Liver (tissue), 9 donors: ENCODE results near the gene ARFRP1. TPM values are rescaled to one million over a fixed set of nuclear protein-coding genes. Genes with fewer than 3 reads are reported as not detected.

Experiments used
- DNase-seq: peaks from one replicate; pipeline ENCODE4 v3.0.0-alpha.2; 2017; ENCODE audit warnings: low spot score
- H3K27ac ChIP-seq, 2 donors: one replicate each; pipeline ENCODE4 v1.7.0; 2013; ENCODE audit warnings: inconsistent platforms in 2 of 2, low read length in 2 of 2, control low read depth in 1 of 2, low read depth in 1 of 2, mild to moderate bottlenecking in 1 of 2
- H3K27me3 ChIP-seq, 4 donors: one replicate each; pipeline versions ENCODE4 v1.6.1 to v1.7.0; 2013; ENCODE audit warnings: low read length in 3 of 4, inconsistent platforms in 1 of 4, mild to moderate bottlenecking in 1 of 4, moderate library complexity in 1 of 4; ENCODE audit not compliant: control insufficient read depth in 4 of 4, insufficient read depth in 4 of 4
- H3K36me3 ChIP-seq, 4 donors: one replicate each; pipeline versions ENCODE4 v1.6.1 to v1.7.0; 2013; ENCODE audit warnings: low read length in 3 of 4, mild to moderate bottlenecking in 3 of 4, low read depth in 1 of 4, moderate library complexity in 1 of 4; ENCODE audit not compliant: control insufficient read depth in 4 of 4, insufficient read depth in 3 of 4
- H3K4me1 ChIP-seq, 4 donors: one replicate each; pipeline versions ENCODE4 v1.6.1 to v1.7.0; 2013; ENCODE audit warnings: low read length in 3 of 4, mild to moderate bottlenecking in 3 of 4, moderate library complexity in 1 of 4; ENCODE audit not compliant: control insufficient read depth in 4 of 4, insufficient read depth in 4 of 4
- H3K4me3 ChIP-seq, 3 donors: one replicate each; pipeline versions ENCODE4 v1.6.1 to v1.7.0; 2013; ENCODE audit warnings: low read length in 3 of 3, control low read depth in 1 of 3, low read depth in 1 of 3, mild to moderate bottlenecking in 1 of 3
- H3K9ac ChIP-seq, 2 donors: one replicate each; pipeline ENCODE4 v1.7.0; 2013; ENCODE audit warnings: low read length in 2 of 2, mild to moderate bottlenecking in 2 of 2, moderate library complexity in 2 of 2, control low read depth in 1 of 2, low read depth in 1 of 2
- H3K9me3 ChIP-seq, 4 donors: one replicate each; pipeline versions ENCODE4 v1.6.1 to v1.7.0; 2013; ENCODE audit warnings: low read length in 3 of 4; ENCODE audit not compliant: control insufficient read depth in 4 of 4
- FOXA1 ChIP-seq: IDR thresholded peaks from 2 replicates; pipeline ENCODE4 v1.6.1; 2016; ENCODE audit warnings: antibody characterized with exemption
- FOXA2 ChIP-seq: IDR thresholded peaks from 2 replicates; pipeline ENCODE4 v1.6.1; 2016; ENCODE audit warnings: antibody characterized with exemption
- GABPA ChIP-seq, 2 donors: IDR thresholded peaks in 1 of 2; conservative IDR thresholded peaks in 1 of 2; 2 replicates each; pipeline ENCODE4 v1.6.1; 2016; ENCODE audit warnings: antibody characterized with exemption in 2 of 2, mild to moderate bottlenecking in 1 of 2, moderate library complexity in 1 of 2
- HNF4G ChIP-seq: IDR thresholded peaks from 2 replicates; pipeline ENCODE4 v1.6.1; 2016; ENCODE audit warnings: antibody characterized with exemption
- JUND ChIP-seq, 2 donors: IDR thresholded peaks; 2 replicates each; pipeline ENCODE4 v1.6.1; 2016; ENCODE audit warnings: antibody characterized with exemption in 2 of 2
- RAD21 ChIP-seq, 2 donors: IDR thresholded peaks; 2 replicates each; pipeline ENCODE4 v1.6.1; 2016; ENCODE audit warnings: antibody characterized with exemption in 2 of 2, mild to moderate bottlenecking in 2 of 2
- RXRA ChIP-seq, 2 donors: IDR thresholded peaks; 2 replicates each; pipeline ENCODE4 v1.6.1; 2017 to 2018; ENCODE audit warnings: antibody characterized with exemption in 2 of 2, mild to moderate bottlenecking in 1 of 2
- SP1 ChIP-seq: IDR thresholded peaks from 2 replicates; pipeline ENCODE4 v1.6.1; 2018; ENCODE audit warnings: antibody characterized with exemption, mild to moderate bottlenecking
- TAF1 ChIP-seq: conservative IDR thresholded peaks from 2 replicates; pipeline ENCODE4 v1.6.1; 2016; ENCODE audit warnings: antibody characterized with exemption, mild to moderate bottlenecking
- WGBS: extraction: QIAGEN DNeasy Blood & Tissue Kit; methylation state at CpG from one replicate; pipeline ENCODE4 v1.1.7; 2013; 5-methylcytosine and 5-hydroxymethylcytosine counted together
- polyA plus RNA-seq, 2 donors: library from polyadenylated mRNA; stranded (reverse) in 1 of 2; unstranded in 1 of 2; fragments of 200-250 nt in 1 of 2; fragments of >200 nt in 1 of 2; fragmentation: Nextera tagmentation in 1 of 2; extraction: Ambion mirVana in 1 of 2; gene quantifications; one replicate each; pipeline versions ENCODE4 v1.2.1 to v1.2.3, GENCODE V29; 2013 to 2015
- total RNA-seq, 2 donors: library from RNA; depleted of rRNA; stranded (reverse); fragments of >200 nt; gene quantifications; one replicate each; pipeline ENCODE4 v1.2.3, GENCODE V29; 2014
- TF ChIP-seq, protein P1 (sequence below): IDR thresholded peaks from 2 replicates; pipeline ENCODE4 v1.6.1; 2016; ENCODE audit warnings: antibody characterized with exemption
- TF ChIP-seq, protein P2 (sequence below): IDR thresholded peaks from 2 replicates; pipeline ENCODE4 v1.6.1; 2016; ENCODE audit warnings: antibody characterized with exemption, mild to moderate bottlenecking
- TF ChIP-seq, protein P3 (sequence below): IDR thresholded peaks from 2 replicates; pipeline ENCODE4 v1.6.1; 2016; ENCODE audit warnings: antibody characterized with exemption
- TF ChIP-seq, protein P4 (sequence below): fragments of 150-350 bp; IDR thresholded peaks from 2 replicates; pipeline ENCODE4 v1.5.1; 2017; ENCODE audit warnings: improper control_type of control experiment, low read depth, low read length; ENCODE audit not compliant: missing input control
- donor health status: healthy.
- donor health status: healthy.
- donor health status: healthy.
- donor health status: healthy.
- donor health status: healthy.

The ARFRP1 gene
- total and polyA plus RNA-seq, 4 donors = 14.2 to 26.9 (median 20.5) TPM

DNA sequence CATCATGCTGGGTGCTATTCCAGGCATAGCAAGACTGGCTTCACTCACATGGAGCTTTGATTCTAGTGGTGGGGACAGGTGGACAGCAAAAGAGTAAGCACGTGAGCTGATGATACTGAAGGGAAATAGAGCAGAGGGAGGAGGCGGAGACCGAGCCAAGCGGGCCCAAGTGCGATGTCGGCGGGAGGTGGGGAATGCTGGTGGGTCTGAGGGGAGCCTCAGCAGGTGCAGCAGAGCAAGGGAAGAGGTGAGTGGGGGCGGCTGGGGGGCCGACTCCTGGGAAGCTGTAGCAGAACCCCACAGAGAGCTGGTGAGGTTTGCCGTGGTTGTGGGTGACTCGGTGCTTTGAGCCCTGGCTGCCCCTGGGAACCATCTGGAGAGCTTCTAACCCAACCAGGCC lies 39.4 kb downstream of the ARFRP1 start:
- WGBS = 97% methylated on average over 11 of the region's 11 CpGs
- Histone ChIP-seq H3K9ac (no peak overlapping the region), H3K36me3 (peaks cover 6 to 33% (median 12%) of the 10 kb centered on the region in 4 donors), H3K27me3 (no peaks in the 10 kb centered on the region), H3K9me3 (no peaks in the 10 kb centered on the region), H3K4me1 (no peaks in the 10 kb centered on the region), H3K27ac (no peak overlapping the region), H3K4me3 (no peak overlapping the region)
- no peak for TF ChIP-seq FOXA2
- no peak for TF ChIP-seq RAD21 (IDR thresholded peaks at IDR 0.05)
- TF ChIP-seq, protein P1, sequence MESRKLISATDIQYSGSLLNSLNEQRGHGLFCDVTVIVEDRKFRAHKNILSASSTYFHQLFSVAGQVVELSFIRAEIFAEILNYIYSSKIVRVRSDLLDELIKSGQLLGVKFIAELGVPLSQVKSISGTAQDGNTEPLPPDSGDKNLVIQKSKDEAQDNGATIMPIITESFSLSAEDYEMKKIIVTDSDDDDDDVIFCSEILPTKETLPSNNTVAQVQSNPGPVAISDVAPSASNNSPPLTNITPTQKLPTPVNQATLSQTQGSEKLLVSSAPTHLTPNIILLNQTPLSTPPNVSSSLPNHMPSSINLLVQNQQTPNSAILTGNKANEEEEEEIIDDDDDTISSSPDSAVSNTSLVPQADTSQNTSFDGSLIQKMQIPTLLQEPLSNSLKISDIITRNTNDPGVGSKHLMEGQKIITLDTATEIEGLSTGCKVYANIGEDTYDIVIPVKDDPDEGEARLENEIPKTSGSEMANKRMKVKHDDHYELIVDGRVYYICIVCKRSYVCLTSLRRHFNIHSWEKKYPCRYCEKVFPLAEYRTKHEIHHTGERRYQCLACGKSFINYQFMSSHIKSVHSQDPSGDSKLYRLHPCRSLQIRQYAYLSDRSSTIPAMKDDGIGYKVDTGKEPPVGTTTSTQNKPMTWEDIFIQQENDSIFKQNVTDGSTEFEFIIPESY = no peak
- no peak for TF ChIP-seq SP1
- TF ChIP-seq FOXA1 = no peak
- TF ChIP-seq, protein P2, sequence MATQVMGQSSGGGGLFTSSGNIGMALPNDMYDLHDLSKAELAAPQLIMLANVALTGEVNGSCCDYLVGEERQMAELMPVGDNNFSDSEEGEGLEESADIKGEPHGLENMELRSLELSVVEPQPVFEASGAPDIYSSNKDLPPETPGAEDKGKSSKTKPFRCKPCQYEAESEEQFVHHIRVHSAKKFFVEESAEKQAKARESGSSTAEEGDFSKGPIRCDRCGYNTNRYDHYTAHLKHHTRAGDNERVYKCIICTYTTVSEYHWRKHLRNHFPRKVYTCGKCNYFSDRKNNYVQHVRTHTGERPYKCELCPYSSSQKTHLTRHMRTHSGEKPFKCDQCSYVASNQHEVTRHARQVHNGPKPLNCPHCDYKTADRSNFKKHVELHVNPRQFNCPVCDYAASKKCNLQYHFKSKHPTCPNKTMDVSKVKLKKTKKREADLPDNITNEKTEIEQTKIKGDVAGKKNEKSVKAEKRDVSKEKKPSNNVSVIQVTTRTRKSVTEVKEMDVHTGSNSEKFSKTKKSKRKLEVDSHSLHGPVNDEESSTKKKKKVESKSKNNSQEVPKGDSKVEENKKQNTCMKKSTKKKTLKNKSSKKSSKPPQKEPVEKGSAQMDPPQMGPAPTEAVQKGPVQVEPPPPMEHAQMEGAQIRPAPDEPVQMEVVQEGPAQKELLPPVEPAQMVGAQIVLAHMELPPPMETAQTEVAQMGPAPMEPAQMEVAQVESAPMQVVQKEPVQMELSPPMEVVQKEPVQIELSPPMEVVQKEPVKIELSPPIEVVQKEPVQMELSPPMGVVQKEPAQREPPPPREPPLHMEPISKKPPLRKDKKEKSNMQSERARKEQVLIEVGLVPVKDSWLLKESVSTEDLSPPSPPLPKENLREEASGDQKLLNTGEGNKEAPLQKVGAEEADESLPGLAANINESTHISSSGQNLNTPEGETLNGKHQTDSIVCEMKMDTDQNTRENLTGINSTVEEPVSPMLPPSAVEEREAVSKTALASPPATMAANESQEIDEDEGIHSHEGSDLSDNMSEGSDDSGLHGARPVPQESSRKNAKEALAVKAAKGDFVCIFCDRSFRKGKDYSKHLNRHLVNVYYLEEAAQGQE = no peak
- TF ChIP-seq, protein P3, sequence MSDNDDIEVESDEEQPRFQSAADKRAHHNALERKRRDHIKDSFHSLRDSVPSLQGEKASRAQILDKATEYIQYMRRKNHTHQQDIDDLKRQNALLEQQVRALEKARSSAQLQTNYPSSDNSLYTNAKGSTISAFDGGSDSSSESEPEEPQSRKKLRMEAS = no peak
- no peak for TF ChIP-seq JUND (IDR thresholded peaks at IDR 0.05)
- TF ChIP-seq GABPA (IDR thresholded peaks at IDR 0.05 in 1 of 2, conservative IDR thresholded peaks at IDR 0.05 in 1 of 2) = no peak
- TF ChIP-seq TAF1 = no peak
- no peak for TF ChIP-seq HNF4G
- no peak for TF ChIP-seq RXRA (IDR thresholded peaks at IDR 0.05)
- DNase-seq = no peak

DNA sequence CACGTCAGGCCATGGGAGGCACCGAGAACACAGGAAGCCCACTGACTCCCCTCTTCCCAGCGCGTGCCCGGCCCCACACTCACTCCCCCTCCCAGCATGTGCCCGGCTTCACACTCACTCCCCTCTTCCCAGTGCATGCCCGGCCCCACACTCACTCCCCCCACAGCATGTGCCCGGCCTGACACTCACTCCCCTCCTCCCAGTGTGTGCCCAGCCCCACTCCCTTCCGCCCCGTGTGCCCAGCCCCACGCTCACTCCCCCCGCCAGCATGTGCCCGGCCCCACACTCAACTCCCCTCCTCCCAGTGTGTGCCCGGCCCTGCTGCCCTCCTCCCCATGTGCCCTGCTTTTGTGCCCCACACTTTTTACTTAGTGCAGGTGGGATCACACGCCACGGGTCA lies 39.9 kb downstream of the ARFRP1 start:
- no peaks in the 10 kb centered on the region for H3K9me3 ChIP-seq
- H3K4me1 ChIP-seq = no peaks in the 10 kb centered on the region
- H3K36me3 ChIP-seq = peaks cover 6 to 38% (median 13%) of the 10 kb centered on the region in 4 donors
- DNase-seq = no peak
- H3K4me3 ChIP-seq = no peak overlapping the region
- TF ChIP-seq, protein P4, sequence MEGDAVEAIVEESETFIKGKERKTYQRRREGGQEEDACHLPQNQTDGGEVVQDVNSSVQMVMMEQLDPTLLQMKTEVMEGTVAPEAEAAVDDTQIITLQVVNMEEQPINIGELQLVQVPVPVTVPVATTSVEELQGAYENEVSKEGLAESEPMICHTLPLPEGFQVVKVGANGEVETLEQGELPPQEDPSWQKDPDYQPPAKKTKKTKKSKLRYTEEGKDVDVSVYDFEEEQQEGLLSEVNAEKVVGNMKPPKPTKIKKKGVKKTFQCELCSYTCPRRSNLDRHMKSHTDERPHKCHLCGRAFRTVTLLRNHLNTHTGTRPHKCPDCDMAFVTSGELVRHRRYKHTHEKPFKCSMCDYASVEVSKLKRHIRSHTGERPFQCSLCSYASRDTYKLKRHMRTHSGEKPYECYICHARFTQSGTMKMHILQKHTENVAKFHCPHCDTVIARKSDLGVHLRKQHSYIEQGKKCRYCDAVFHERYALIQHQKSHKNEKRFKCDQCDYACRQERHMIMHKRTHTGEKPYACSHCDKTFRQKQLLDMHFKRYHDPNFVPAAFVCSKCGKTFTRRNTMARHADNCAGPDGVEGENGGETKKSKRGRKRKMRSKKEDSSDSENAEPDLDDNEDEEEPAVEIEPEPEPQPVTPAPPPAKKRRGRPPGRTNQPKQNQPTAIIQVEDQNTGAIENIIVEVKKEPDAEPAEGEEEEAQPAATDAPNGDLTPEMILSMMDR = no peak
- no peaks in the 10 kb centered on the region for H3K27me3 ChIP-seq
- 97% methylated on average over 16 of the region's 16 CpGs for WGBS
- no peak overlapping the region for H3K9ac ChIP-seq
- no peak overlapping the region for H3K27ac ChIP-seq
